ENCODE data around the gene F12.

F12 gene

DNA sequence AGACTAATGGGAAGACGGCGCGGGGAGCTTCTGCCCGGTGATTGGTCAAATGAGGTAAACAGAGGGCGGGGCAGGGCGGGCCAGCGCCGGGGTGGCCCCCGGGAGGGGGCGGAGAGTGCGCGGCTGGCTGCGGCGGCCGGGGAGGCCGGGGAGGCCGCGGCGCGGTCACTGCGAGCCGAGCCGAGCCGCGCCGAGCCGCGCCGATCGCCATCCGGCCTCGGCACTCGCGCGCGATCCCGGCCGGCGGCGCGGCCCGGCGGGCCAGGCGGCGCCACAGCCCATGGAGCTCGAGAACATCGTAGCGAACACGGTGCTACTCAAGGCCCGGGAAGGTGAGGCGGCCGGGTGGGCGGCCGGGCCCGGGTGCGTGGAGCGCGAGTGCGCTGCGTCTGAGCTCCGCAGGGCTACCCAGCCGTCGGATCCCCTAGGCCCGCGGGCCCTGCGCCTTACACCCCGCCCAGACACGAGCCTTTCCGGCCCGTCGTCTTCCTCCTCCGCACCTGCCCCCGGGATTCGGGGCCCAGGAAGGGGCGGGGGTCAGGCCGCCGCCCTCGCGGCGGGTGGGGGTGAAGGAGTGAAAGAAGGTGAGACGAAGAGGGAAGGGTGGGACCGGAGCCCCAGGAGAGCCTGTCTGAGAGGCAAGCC lies 17.3 kb upstream of the F12 start, which contains the start of gene GRK6 (continued):
- TF ChIP-seq ZNF221 (tag by site-specific recombination; IDR thresholded peaks at IDR 0.05; ENCODE audit: borderline replicate concordance), result no peak
- no peak for TF ChIP-seq FEZF1 (tag by site-specific recombination; IDR thresholded peaks at IDR 0.05)
- no peak for TF ChIP-seq ZNF510 (tag by site-specific recombination; IDR thresholded peaks at IDR 0.05; ENCODE audit: insufficient replicate concordance)
- TF ChIP-seq ZNF571 (tag by site-specific recombination; IDR thresholded peaks at IDR 0.05), result no peak
- no peak for TF ChIP-seq ZXDB (tag by site-specific recombination; IDR thresholded peaks at IDR 0.05)
- no peak for TF ChIP-seq ZNF624 (tag by site-specific recombination; IDR thresholded peaks at IDR 0.05)
- TF ChIP-seq, protein P1, sequence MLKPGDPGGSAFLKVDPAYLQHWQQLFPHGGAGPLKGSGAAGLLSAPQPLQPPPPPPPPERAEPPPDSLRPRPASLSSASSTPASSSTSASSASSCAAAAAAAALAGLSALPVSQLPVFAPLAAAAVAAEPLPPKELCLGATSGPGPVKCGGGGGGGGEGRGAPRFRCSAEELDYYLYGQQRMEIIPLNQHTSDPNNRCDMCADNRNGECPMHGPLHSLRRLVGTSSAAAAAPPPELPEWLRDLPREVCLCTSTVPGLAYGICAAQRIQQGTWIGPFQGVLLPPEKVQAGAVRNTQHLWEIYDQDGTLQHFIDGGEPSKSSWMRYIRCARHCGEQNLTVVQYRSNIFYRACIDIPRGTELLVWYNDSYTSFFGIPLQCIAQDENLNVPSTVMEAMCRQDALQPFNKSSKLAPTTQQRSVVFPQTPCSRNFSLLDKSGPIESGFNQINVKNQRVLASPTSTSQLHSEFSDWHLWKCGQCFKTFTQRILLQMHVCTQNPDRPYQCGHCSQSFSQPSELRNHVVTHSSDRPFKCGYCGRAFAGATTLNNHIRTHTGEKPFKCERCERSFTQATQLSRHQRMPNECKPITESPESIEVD (tag by site-specific recombination; IDR thresholded peaks at IDR 0.05), result no peak
- TF ChIP-seq ZNF133 (tag by site-specific recombination; IDR thresholded peaks at IDR 0.05), result no peak
- no peak for TF ChIP-seq ZNF214 (tag by site-specific recombination; IDR thresholded peaks at IDR 0.05; ENCODE audit: borderline replicate concordance)
- no peak for TF ChIP-seq ZNF776 (tag by site-specific recombination; IDR thresholded peaks at IDR 0.05; ENCODE audit: borderline replicate concordance)
- TF ChIP-seq ZNF146 (tag by site-specific recombination; IDR thresholded peaks at IDR 0.05), result no peak
- no peak for TF ChIP-seq ZNF707 (tag by site-specific recombination; IDR thresholded peaks at IDR 0.05)
- no peak for TF ChIP-seq MZF1 (tag by site-specific recombination; IDR thresholded peaks at IDR 0.05; ENCODE audit: borderline replicate concordance)
- no peak for TF ChIP-seq YY2 (tag by site-specific recombination; IDR thresholded peaks at IDR 0.05)
- TF ChIP-seq, protein P2, sequence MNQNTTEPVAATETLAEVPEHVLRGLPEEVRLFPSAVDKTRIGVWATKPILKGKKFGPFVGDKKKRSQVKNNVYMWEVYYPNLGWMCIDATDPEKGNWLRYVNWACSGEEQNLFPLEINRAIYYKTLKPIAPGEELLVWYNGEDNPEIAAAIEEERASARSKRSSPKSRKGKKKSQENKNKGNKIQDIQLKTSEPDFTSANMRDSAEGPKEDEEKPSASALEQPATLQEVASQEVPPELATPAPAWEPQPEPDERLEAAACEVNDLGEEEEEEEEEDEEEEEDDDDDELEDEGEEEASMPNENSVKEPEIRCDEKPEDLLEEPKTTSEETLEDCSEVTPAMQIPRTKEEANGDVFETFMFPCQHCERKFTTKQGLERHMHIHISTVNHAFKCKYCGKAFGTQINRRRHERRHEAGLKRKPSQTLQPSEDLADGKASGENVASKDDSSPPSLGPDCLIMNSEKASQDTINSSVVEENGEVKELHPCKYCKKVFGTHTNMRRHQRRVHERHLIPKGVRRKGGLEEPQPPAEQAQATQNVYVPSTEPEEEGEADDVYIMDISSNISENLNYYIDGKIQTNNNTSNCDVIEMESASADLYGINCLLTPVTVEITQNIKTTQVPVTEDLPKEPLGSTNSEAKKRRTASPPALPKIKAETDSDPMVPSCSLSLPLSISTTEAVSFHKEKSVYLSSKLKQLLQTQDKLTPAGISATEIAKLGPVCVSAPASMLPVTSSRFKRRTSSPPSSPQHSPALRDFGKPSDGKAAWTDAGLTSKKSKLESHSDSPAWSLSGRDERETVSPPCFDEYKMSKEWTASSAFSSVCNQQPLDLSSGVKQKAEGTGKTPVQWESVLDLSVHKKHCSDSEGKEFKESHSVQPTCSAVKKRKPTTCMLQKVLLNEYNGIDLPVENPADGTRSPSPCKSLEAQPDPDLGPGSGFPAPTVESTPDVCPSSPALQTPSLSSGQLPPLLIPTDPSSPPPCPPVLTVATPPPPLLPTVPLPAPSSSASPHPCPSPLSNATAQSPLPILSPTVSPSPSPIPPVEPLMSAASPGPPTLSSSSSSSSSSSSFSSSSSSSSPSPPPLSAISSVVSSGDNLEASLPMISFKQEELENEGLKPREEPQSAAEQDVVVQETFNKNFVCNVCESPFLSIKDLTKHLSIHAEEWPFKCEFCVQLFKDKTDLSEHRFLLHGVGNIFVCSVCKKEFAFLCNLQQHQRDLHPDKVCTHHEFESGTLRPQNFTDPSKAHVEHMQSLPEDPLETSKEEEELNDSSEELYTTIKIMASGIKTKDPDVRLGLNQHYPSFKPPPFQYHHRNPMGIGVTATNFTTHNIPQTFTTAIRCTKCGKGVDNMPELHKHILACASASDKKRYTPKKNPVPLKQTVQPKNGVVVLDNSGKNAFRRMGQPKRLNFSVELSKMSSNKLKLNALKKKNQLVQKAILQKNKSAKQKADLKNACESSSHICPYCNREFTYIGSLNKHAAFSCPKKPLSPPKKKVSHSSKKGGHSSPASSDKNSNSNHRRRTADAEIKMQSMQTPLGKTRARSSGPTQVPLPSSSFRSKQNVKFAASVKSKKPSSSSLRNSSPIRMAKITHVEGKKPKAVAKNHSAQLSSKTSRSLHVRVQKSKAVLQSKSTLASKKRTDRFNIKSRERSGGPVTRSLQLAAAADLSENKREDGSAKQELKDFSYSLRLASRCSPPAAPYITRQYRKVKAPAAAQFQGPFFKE (tag by site-specific recombination; IDR thresholded peaks at IDR 0.05; ENCODE audit: borderline replicate concordance), result no peak

DNA sequence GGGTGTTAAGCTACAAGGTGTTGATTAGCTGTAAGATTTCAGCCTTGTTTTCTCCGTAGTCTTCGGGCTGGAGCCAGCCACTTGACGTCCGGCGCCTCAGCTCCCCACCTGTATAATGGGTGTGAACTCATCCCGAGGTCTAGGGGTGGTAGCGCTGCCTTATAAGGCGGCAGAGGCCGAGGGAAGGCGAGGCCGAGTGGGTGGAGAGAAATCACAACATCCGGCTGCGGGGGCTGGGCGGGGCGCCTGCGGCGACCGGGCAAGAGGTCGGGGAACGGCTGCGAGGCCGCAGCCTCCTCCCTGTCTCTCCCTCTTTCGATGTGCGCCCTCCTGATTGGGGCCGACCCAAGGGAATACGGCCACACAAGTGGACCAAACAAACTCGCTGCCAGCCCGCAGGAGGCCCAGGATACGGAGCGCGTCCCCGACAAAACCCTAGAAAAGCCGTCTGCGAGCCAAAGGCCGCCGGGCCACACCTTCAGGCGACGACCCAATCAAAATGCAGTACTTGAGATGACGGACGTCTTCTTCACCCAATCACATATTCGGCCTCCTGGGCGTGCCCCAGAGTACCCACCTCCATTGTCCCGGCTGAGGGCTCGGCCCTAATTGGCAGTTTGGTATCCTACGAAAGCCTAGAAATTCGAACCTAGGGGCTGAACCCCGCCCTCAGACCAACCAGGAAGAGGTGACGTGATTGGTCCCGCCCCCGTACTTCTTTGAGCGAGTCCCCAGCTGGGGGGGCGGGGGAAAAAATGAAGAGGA lies 16.6 kb upstream of the F12 start:
- H3K4me1 ChIP-seq (ENCODE audit: control insufficient read depth, insufficient read depth, low read length), result no peaks in the 10 kb centered on the region
- ChIA-PET POLR2A (interaction anchor here (0.5 to 4.2 kb wide), 31 partner anchors 8 to 971 kb away, joined by 3 to 45 read pairs (median 6); partner anchors contain the start of genes DBN1, LMAN2 and PDLIM7), CTCF (interaction anchor here (0.5 to 5.2 kb wide), 8 partner anchors 8 to 77 kb away, joined by 3 to 40 read pairs (median 4); no protein-coding TSS in a partner anchor)
- TF ChIP-seq WT1 (tag by site-specific recombination; IDR thresholded peaks at IDR 0.05) (peak; percentile 42; the same call in 1 of the 2 replicates), ZNF423 (tag by site-specific recombination; IDR thresholded peaks at IDR 0.05) (0 out of 2 replicates have a peak, but pooled peaks have one; percentile 17), GFI1B (tag by site-specific recombination; IDR thresholded peaks at IDR 0.05) (peak; percentile 75; the same call in 1 of the 2 replicates), SP2 (tag by site-specific recombination; IDR thresholded peaks at IDR 0.05) (peak; percentile 98), ZBTB8A (tag by site-specific recombination; IDR thresholded peaks at IDR 0.05) (peak; percentile 44; the same call in 1 of the 2 replicates), ZNF2 (tag by site-specific recombination; IDR thresholded peaks at IDR 0.05) (peak; percentile 68; the same call in 1 of the 2 replicates), HIC1 (tag by site-specific recombination; IDR thresholded peaks at IDR 0.05) (peak; percentile 56; the same call in 1 of the 2 replicates), ZSCAN18 (tag by site-specific recombination; IDR thresholded peaks at IDR 0.05) (no peak)

More for the DNA sequence above, 16.6 kb upstream of the F12 start:
- peak overlapping the region; percentile 68 for H3K4me3 ChIP-seq (ENCODE audit: low read depth, low read length)
- H3K36me3 ChIP-seq (ENCODE audit: control insufficient read depth in 2 of 2, insufficient read depth in 1 of 2, low read length in 2 of 2), result peaks cover 0 to 26% of the 10 kb centered on the region in 2 experiments; a peak in 1 of 3 replicates
- no peaks in the 10 kb centered on the region for H3K9me3 ChIP-seq (ENCODE audit: control insufficient read depth, insufficient read depth, low read depth, low read length)
- peak overlapping the region; percentile 62 for H3K27ac ChIP-seq (ENCODE audit: extremely low read depth, low read depth, low read length)

Data from HEK293 (cell line).